GM18951 (cell line): ENCODE measurements around the gene OR10G2.
"Not testable (repeated sequence)": the region's sequence is repeated elsewhere in the genome, so short reads cannot be mapped to it uniquely, and the experiment has no call there.

Experiments used
- POLR2A ChIP-seq: IDR thresholded peaks from 4 replicates; pipeline ENCODE4 v1.6.1; 2011; ENCODE audit warnings: mild to moderate bottlenecking; ENCODE audit not compliant: insufficient read length, insufficient read depth; ENCODE audit errors: extremely low read depth
- in situ Hi-C: fragments of 300-500 bp; cut with MboI; formaldehyde crosslinking; loops from one replicate; pipeline ENCODE4 v1.12.0; 2022; ENCODE audit warnings: low sequenced_read_pairs, mixed read lengths, inconsistent platforms; ENCODE audit not compliant: unreplicated experiment

Gene OR10G2

GRCh38 chr14:21634840-21635239 is at the start of gene OR10G2:
TSS of gene OR10G2 (minus strand) at chr14:21634940. CDS start at chr14:21634842, 98 bp downstream.
- in situ Hi-C loops = no loop called here
- TF ChIP-seq POLR2A = no peak

- no peak for TF ChIP-seq POLR2A
- in situ Hi-C loops = no loop called here
Observed at GRCh38 chr14:21680072-21680471, 45.3 kb upstream of the OR10G2 start.

GRCh38 chr14:21675566-21675965 is 40.8 kb upstream of the OR10G2 start:
- no peak for TF ChIP-seq POLR2A
- in situ Hi-C loops = no loop called here

GRCh38 chr14:21673718-21674117 is 39.0 kb upstream of the OR10G2 start, which contains the start of gene OR4E1:
TSS of gene OR4E1 (minus strand) at chr14:21673818. CDS start at chr14:21670935, 2,883 bp downstream.
- in situ Hi-C loops = no loop called here
- TF ChIP-seq POLR2A = no peak

GRCh38 chr14:21672116-21672515 is 37.4 kb upstream of the OR10G2 start:
- in situ Hi-C loops = no loop called here

GRCh38 chr14:21671371-21671770 is 36.6 kb upstream of the OR10G2 start:
- no peak for TF ChIP-seq POLR2A
- in situ Hi-C loops = no loop called here

More at GRCh38 chr14:21672116-21672515, 37.4 kb upstream of the OR10G2 start:
- no peak for TF ChIP-seq POLR2A

- in situ Hi-C loops = no loop called here
- TF ChIP-seq POLR2A = no peak
Observed at GRCh38 chr14:21669284-21669683, 34.5 kb upstream of the OR10G2 start.

- in situ Hi-C loops = no loop called here
- no peak for TF ChIP-seq POLR2A
Observed at GRCh38 chr14:21668377-21668776, 33.6 kb upstream of the OR10G2 start.

GRCh38 chr14:21656980-21657379 is 22.2 kb upstream of the OR10G2 start:
- TF ChIP-seq POLR2A = no peak
- in situ Hi-C loops = no loop called here

- TF ChIP-seq POLR2A = no peak
- in situ Hi-C loops = no loop called here
Observed at GRCh38 chr14:21654215-21654614, 19.5 kb upstream of the OR10G2 start.

GRCh38 chr14:21653331-21653885 is 18.7 kb upstream of the OR10G2 start, which contains the start of gene OR4E2:
TSS of gene OR4E2 (plus strand) at chr14:21653835. CDS start at chr14:21665083, 11,248 bp downstream.
- TF ChIP-seq POLR2A = no peak
- in situ Hi-C loops = no loop called here

- in situ Hi-C loops = no loop called here
- TF ChIP-seq POLR2A = no peak
Observed at GRCh38 chr14:21652209-21652808, 17.6 kb upstream of the OR10G2 start.

GRCh38 chr14:21647380-21647779 is 12.6 kb upstream of the OR10G2 start:
- in situ Hi-C loops = no loop called here
- TF ChIP-seq POLR2A = no peak

GRCh38 chr14:21643407-21643806 is 8.7 kb upstream of the OR10G2 start:
- TF ChIP-seq POLR2A = no peak
- in situ Hi-C loops = no loop called here

GRCh38 chr14:21642683-21643082 is 7.9 kb upstream of the OR10G2 start:
- no peak for TF ChIP-seq POLR2A
- in situ Hi-C loops = no loop called here

- in situ Hi-C loops = no loop called here
- TF ChIP-seq POLR2A = no peak
Observed at GRCh38 chr14:21631084-21631483, 3.7 kb downstream of the OR10G2 start.

- in situ Hi-C loops = not testable (repeated sequence)
Observed at GRCh38 chr14:21630503-21630902, 4.2 kb downstream of the OR10G2 start.
